Osteoblast (primary cell): ENCODE data around the gene E2F4. TPM values are rescaled to one million over a fixed set of nuclear protein-coding genes. Genes with fewer than 3 reads are reported as not detected.

ENCODE experiments used
- DNase-seq: peaks from one replicate; pipeline ENCODE4 v3.0.0; 2011; ENCODE audit warnings: low spot score, mixed read lengths; ENCODE audit not compliant: insufficient read length; ENCODE audit errors: missing footprints
- H2AFZ ChIP-seq: 2 replicates; pipeline ENCODE4 v1.6.0; 2011; ENCODE audit warnings: mild to moderate bottlenecking, low read length
- H3K27ac ChIP-seq: 2 replicates; pipeline ENCODE4 v1.5.1; 2011; ENCODE audit warnings: mild to moderate bottlenecking, low read depth, low read length, moderate library complexity
- H3K27me3 ChIP-seq: 2 replicates; pipeline ENCODE4 v1.6.0; 2012; ENCODE audit warnings: mild to moderate bottlenecking, control low read depth, inconsistent platforms, low read length, moderate library complexity; ENCODE audit not compliant: insufficient read depth
- H3K36me3 ChIP-seq: 2 replicates; pipeline ENCODE4 v1.5.1; 2011; ENCODE audit warnings: mild to moderate bottlenecking, low read length, control low read depth, moderate library complexity; ENCODE audit not compliant: insufficient read depth
- H3K4me1 ChIP-seq: 2 replicates; pipeline ENCODE4 v1.5.1; 2011; ENCODE audit warnings: mild to moderate bottlenecking, low read length, control low read depth, moderate library complexity; ENCODE audit not compliant: insufficient read depth
- H3K4me2 ChIP-seq: 2 replicates; pipeline ENCODE4 v1.6.0; 2011; ENCODE audit warnings: mild to moderate bottlenecking, low read length; ENCODE audit not compliant: insufficient read depth
- H3K4me3 ChIP-seq: fragments of 200-600 bp; sonication (generic); 3 replicates; pipeline ENCODE4 v1.5.1; 2012; ENCODE audit warnings: mild to moderate bottlenecking, low read length, inconsistent platforms; ENCODE audit not compliant: insufficient read depth
- H3K79me2 ChIP-seq: 2 replicates; pipeline ENCODE4 v1.6.0; 2012; ENCODE audit warnings: mild to moderate bottlenecking, low read length, control low read depth, inconsistent platforms; ENCODE audit not compliant: insufficient read depth
- H3K9me3 ChIP-seq: 2 replicates; pipeline ENCODE4 v1.5.1; 2011; ENCODE audit warnings: low read depth, low read length, control low read depth
- H4K20me1 ChIP-seq: 2 replicates; pipeline ENCODE4 v1.6.0; 2012; ENCODE audit warnings: mild to moderate bottlenecking, low read length, control low read depth; ENCODE audit not compliant: insufficient read depth
- CTCF ChIP-seq: IDR thresholded peaks from 2 replicates; pipeline ENCODE4 v1.5.1; 2011; ENCODE audit warnings: mild to moderate bottlenecking, low read depth, low read length, moderate library complexity; ENCODE audit errors: extremely low read depth
- total RNA-seq: library from RNA; depleted of rRNA; stranded (reverse); fragments of >200 nt; gene quantifications from 2 replicates; pipeline ENCODE4 v1.2.3, GENCODE V29; 2012

E2F4 gene
- total RNA-seq, 1 donor: 56.5 TPM

DNA sequence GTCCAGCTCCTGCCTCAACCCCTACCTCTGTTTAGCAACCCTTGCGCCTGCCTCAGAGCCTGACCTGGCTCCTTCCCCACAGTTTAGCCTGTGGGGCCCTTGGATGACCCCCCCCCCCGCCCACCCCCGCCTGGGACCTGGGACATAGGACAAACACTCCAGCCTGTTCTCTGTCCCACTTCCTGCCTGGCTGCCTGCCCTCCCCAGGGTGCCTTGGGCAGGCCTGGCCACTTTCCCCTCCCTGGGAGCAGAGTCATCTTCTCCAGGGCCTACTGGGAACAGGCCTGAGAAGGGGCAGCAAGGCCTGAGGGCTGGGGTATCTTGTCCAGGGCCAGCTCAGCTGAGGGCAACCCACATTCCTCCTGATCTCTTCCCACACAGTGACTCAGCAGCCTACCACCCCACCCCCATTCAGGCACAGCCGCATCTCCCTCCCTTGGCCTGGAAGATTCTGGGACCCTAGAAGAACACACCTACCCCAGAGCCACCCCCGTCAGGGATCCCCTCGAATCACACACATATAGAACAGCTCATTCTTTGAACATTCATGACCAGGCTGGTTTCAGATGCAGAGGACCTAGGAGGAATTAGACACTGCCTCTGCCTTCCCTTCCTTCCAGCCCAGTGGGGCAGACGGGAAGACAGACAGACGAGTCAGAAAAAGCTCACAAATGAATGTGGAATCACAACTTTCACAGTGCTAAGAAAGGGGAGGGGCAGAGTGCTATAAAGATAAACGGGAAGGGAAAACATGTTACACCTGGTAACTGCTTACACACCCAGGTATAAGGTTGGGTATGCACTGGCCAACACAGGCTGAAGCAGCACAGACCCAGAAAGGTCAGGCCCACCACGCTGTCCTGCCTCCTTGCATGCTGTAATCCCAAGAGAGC lies 49.3 kb downstream of the E2F4 start:
- peak overlapping the region; percentile 73 for H3K27ac ChIP-seq
- no peaks in the 10 kb centered on the region for H3K9me3 ChIP-seq
- peaks cover 61% of the 10 kb centered on the region for H3K4me1 ChIP-seq
- DNase-seq: peak; percentile 98
- peak overlapping the region; percentile 45 for H2AFZ ChIP-seq
- peak overlapping the region; percentile 3 for H3K4me3 ChIP-seq
- peaks cover 35% of the 10 kb centered on the region for H3K36me3 ChIP-seq
- peaks cover 67% of the 10 kb centered on the region for H3K79me2 ChIP-seq
- no peaks in the 10 kb centered on the region for H3K27me3 ChIP-seq
- TF ChIP-seq CTCF: no peak
- H3K4me2 ChIP-seq: peak overlapping the region; percentile 39
- peaks cover 5% of the 10 kb centered on the region for H4K20me1 ChIP-seq

- Histone ChIP-seq H4K20me1 (peaks cover 5% of the 10 kb centered on the region), H3K4me3 (no peak overlapping the region), H3K79me2 (peaks cover 68% of the 10 kb centered on the region), H3K9me3 (no peaks in the 10 kb centered on the region), H2AFZ (no peak overlapping the region), H3K4me1 (peaks cover 58% of the 10 kb centered on the region), H3K4me2 (peak overlapping the region; percentile 24), H3K27me3 (no peaks in the 10 kb centered on the region), H3K27ac (peak overlapping the region; percentile 73), H3K36me3 (peaks cover 28% of the 10 kb centered on the region)
- TF ChIP-seq CTCF: no peak
- DNase-seq: peak; percentile 45
Measured at GRCh38 chr16:67242138-67242730, 50.3 kb downstream of the E2F4 start.

- DNase-seq: peak; percentile 25
- Histone ChIP-seq H3K27me3 (no peaks in the 10 kb centered on the region), H3K79me2 (peaks cover 58% of the 10 kb centered on the region), H4K20me1 (peaks cover 5% of the 10 kb centered on the region), H3K4me3 (no peak overlapping the region), H2AFZ (no peak overlapping the region), H3K9me3 (no peaks in the 10 kb centered on the region), H3K4me1 (peaks cover 68% of the 10 kb centered on the region), H3K36me3 (peaks cover 16% of the 10 kb centered on the region), H3K4me2 (peak overlapping the region; percentile 84), H3K27ac (peak overlapping the region; percentile 61)
- TF ChIP-seq CTCF: no peak
Measured at GRCh38 chr16:67243481-67243880, 51.5 kb downstream of the E2F4 start.
